Effector memory CD8-positive, alpha-beta T cell (primary cell): ENCODE data around the gene RAPH1.
"Not testable (repeated sequence)": the region's sequence is repeated elsewhere in the genome, so short reads cannot be mapped to it uniquely, and the experiment has no call there.

Experiments
- ATAC-seq: fragments of 150-1000 bp; cut with Tn5 transposase; replicated peaks from 2 replicates; pipeline ENCODE4 v1.10.0; 2021; ENCODE audit warnings: mild to moderate bottlenecking, moderate library complexity
- DNase-seq, 3 experiments: peaks; one replicate each; pipeline ENCODE4 v3.0.0; 2021
- H3K27ac Mint-ChIP-seq, 2 donors: one replicate each; pipeline ENCODE4 v1.8.0; 2022; ENCODE audit warnings: mild to moderate bottlenecking in 2 of 2, mixed read lengths in 2 of 2, moderate library complexity in 2 of 2
- H3K27me3 Mint-ChIP-seq, 2 donors: one replicate each; pipeline ENCODE4 v1.8.0; 2022; ENCODE audit warnings: mixed read lengths in 2 of 2
- H3K36me3 Mint-ChIP-seq: one replicate; pipeline ENCODE4 v1.8.0; 2022; ENCODE audit warnings: mild to moderate bottlenecking, moderate library complexity, mixed read lengths; ENCODE audit not compliant: insufficient read depth
- H3K4me1 Mint-ChIP-seq, 2 donors: one replicate each; pipeline ENCODE4 v1.8.0; 2022; ENCODE audit warnings: low read depth in 2 of 2, mixed read lengths in 2 of 2
- H3K4me3 Mint-ChIP-seq, 2 donors: one replicate each; pipeline ENCODE4 v1.8.0; 2022; ENCODE audit warnings: mild to moderate bottlenecking in 2 of 2, mixed read lengths in 2 of 2, moderate library complexity in 2 of 2
- H3K9me3 Mint-ChIP-seq, 2 donors: one replicate each; pipeline ENCODE4 v1.8.0; 2022; ENCODE audit warnings: mixed read lengths in 2 of 2

The RAPH1 gene

GRCh38 chr2:203431391-203432185 is 103.5 kb downstream of the RAPH1 start:
- no peak overlapping the region for H3K27ac Mint-ChIP-seq
- no peaks in the 10 kb centered on the region for H3K4me1 Mint-ChIP-seq
- H3K4me3 Mint-ChIP-seq, result no peak overlapping the region

GRCh38 chr2:203429643-203430042 is 105.5 kb downstream of the RAPH1 start:
- ATAC-seq, H3K27me3 Mint-ChIP-seq, H3K27ac Mint-ChIP-seq, H3K4me3 Mint-ChIP-seq, H3K9me3 Mint-ChIP-seq, H3K4me1 Mint-ChIP-seq, H3K36me3 Mint-ChIP-seq, DNase-seq: not testable (repeated sequence)

More at GRCh38 chr2:203431391-203432185, 103.5 kb downstream of the RAPH1 start:
- no peaks in the 10 kb centered on the region for H3K27me3 Mint-ChIP-seq
- ATAC-seq (no peak), DNase-seq (no peak)
- H3K9me3 Mint-ChIP-seq, result no peaks in the 10 kb centered on the region
- H3K36me3 Mint-ChIP-seq, result peaks cover 6% of the 10 kb centered on the region

DNA sequence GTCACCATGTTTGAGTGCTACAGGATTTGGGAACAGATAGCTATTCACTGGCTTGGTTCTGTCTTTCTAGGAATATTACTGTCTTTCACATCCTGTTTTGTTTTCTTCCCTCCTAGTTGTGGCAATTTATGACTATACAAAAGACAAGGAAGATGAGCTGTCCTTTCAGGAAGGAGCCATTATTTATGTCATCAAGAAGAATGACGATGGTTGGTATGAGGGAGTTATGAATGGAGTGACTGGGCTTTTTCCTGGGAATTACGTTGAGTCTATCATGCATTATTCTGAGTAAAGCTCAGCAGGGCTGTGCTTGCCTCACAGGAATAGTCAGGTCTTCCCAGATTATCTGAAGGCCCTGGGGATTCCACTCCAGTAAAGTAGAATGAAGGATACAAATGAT is 108.0 kb downstream of the RAPH1 start:
- no peak overlapping the region for H3K4me3 Mint-ChIP-seq
- no peaks in the 10 kb centered on the region for H3K4me1 Mint-ChIP-seq
- peak overlapping the region in 1 of 2 donors; percentile 8 for H3K27ac Mint-ChIP-seq
- H3K36me3 Mint-ChIP-seq, result peaks cover 6% of the 10 kb centered on the region
- DNase-seq (no peak), ATAC-seq (no peak)
- H3K27me3 Mint-ChIP-seq, result no peaks in the 10 kb centered on the region
- H3K9me3 Mint-ChIP-seq, result no peaks in the 10 kb centered on the region

DNA sequence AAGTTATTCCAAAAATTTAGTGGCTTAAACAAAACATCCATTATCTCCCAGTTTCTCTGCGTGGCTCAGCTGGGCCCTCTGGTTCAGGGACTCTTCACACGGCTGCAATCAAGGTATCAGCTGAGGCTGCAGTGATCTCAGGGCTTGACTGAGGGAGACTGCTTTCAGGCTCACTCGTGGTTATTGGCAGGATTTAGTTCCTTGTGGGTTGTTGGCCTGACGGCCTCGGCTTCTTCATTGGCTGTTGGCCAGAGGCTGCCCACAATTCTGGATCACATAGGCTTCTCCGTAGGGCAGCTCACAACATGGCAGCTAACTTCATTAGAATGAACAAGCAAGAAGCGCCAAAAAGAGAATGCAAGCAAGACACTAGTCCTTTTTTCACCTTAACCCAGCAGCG is 116.8 kb downstream of the RAPH1 start:
- no peak for DNase-seq
- peaks cover 0 to 3% of the 10 kb centered on the region in 2 donors for H3K9me3 Mint-ChIP-seq
- H3K27me3 Mint-ChIP-seq, result no peaks in the 10 kb centered on the region
- no peak overlapping the region for H3K4me3 Mint-ChIP-seq
- no peak for ATAC-seq
- peaks cover 15% of the 10 kb centered on the region for H3K36me3 Mint-ChIP-seq
- no peak overlapping the region for H3K27ac Mint-ChIP-seq
- H3K4me1 Mint-ChIP-seq, result no peaks in the 10 kb centered on the region

DNA sequence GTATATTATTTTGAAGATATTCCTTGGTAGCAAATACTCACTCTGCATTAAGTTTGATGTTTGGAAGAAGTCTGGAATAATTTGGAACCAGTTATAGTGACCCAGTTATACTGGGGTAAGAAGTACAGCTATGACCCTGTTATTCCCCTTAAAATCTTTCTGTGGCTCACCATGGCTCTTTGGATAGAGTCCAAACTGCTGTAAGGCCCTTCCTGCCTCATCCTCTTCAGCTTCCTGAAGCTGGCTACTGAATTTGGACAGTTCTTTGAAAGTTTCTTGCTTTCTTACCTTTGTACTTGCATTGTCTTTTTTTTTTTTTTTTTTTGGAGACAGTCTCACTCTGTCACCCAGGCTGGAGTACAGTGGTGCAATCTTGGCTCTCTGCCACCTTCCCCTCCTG is 121.3 kb downstream of the RAPH1 start:
- H3K36me3 Mint-ChIP-seq, result peaks cover 12% of the 10 kb centered on the region
- H3K27ac Mint-ChIP-seq, result no peak overlapping the region
- H3K4me3 Mint-ChIP-seq, result no peak overlapping the region
- peaks cover 0 to 5% of the 10 kb centered on the region in 2 donors for H3K4me1 Mint-ChIP-seq
- ATAC-seq (no peak), DNase-seq (no peak)
- peaks cover 0 to 3% of the 10 kb centered on the region in 2 donors for H3K9me3 Mint-ChIP-seq
- H3K27me3 Mint-ChIP-seq, result no peaks in the 10 kb centered on the region

- no peaks in the 10 kb centered on the region for H3K27me3 Mint-ChIP-seq
- peaks cover 0 to under 1% of the 10 kb centered on the region in 2 donors for H3K9me3 Mint-ChIP-seq
- H3K27ac Mint-ChIP-seq, result no peak overlapping the region
- H3K36me3 Mint-ChIP-seq, result peaks cover 6% of the 10 kb centered on the region
- no peak for DNase-seq
- peaks cover 0 to 5% of the 10 kb centered on the region in 2 donors for H3K4me1 Mint-ChIP-seq
- no peak for ATAC-seq
- no peak overlapping the region for H3K4me3 Mint-ChIP-seq
Observed at GRCh38 chr2:203412546-203413331, 122.4 kb downstream of the RAPH1 start.

DNA sequence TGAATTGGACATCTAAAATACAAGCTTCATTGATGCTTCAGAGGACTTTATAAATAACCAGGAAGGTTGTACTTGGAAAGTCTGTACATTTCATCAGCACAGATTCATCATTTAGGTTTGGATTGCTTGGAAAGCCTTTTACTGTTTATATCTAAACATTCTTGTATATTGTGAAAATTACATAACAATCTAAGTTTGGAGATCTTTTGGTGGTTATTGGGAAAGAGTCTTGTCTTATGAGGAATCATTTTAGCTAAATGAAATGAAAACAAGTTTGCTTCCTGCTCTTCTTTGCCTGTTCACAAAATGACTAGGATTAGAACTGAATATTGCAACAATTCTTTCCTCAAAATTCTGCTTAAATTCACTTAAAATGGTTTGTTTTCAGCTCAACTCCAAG is 127.6 kb downstream of the RAPH1 start:
- ATAC-seq, result no peak
- Mint-ChIP-seq H3K27me3 (no peaks in the 10 kb centered on the region), H3K4me3 (no peak overlapping the region), H3K4me1 (peaks cover 0 to 5% of the 10 kb centered on the region in 2 donors), H3K9me3 (no peaks in the 10 kb centered on the region), H3K27ac (peak overlapping the region in 1 of 2 donors; percentile 15), H3K36me3 (peaks cover 27% of the 10 kb centered on the region)
- DNase-seq, result no peak

DNA sequence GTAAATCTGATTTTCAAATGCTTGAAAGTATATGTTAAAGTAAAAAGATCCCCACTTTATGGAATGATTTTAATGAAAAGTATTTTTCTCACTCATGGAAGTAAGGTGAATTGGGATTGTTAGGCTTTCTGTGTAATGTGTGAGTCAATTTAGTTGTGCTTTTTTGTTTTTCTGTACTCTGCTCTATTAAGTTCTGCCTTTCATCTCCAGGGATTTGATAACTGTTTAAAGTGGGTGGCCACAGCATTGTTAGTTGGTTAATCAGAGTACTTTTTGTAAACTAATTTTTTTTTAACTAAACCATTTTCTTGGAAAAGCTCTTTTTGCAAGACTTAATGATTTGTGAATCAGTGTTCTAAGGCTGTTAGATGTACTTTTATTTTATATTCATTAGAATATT is 130.1 kb downstream of the RAPH1 start:
- Mint-ChIP-seq H3K4me1 (peaks cover 0 to under 1% of the 10 kb centered on the region in 2 donors), H3K9me3 (no peaks in the 10 kb centered on the region), H3K36me3 (peaks cover 28% of the 10 kb centered on the region), H3K4me3 (no peak overlapping the region), H3K27ac (no peak overlapping the region), H3K27me3 (no peaks in the 10 kb centered on the region)
- DNase-seq (no peak), ATAC-seq (no peak)

GRCh38 chr2:203400805-203401585 is 134.1 kb downstream of the RAPH1 start:
- no peak overlapping the region for H3K4me3 Mint-ChIP-seq
- H3K27ac Mint-ChIP-seq, result no peak overlapping the region
- ATAC-seq (no peak), DNase-seq (no peak)
- peaks cover 21% of the 10 kb centered on the region for H3K36me3 Mint-ChIP-seq
- H3K4me1 Mint-ChIP-seq, result peaks cover 0 to 4% of the 10 kb centered on the region in 2 donors
- H3K9me3 Mint-ChIP-seq, result no peaks in the 10 kb centered on the region
- no peaks in the 10 kb centered on the region for H3K27me3 Mint-ChIP-seq

- ATAC-seq, result no peak
- H3K9me3 Mint-ChIP-seq, result no peaks in the 10 kb centered on the region
- peaks cover 13% of the 10 kb centered on the region for H3K36me3 Mint-ChIP-seq
- no peak for DNase-seq
- no peaks in the 10 kb centered on the region for H3K27me3 Mint-ChIP-seq
- peaks cover 0 to 4% of the 10 kb centered on the region in 2 donors for H3K4me1 Mint-ChIP-seq
- H3K27ac Mint-ChIP-seq, result no peak overlapping the region
- H3K4me3 Mint-ChIP-seq, result no peak overlapping the region
Observed at GRCh38 chr2:203399031-203399430, 136.1 kb downstream of the RAPH1 start.

- Mint-ChIP-seq H3K4me1 (peaks cover 0 to 4% of the 10 kb centered on the region in 2 donors), H3K27me3 (no peaks in the 10 kb centered on the region), H3K9me3 (no peaks in the 10 kb centered on the region), H3K27ac (no peak overlapping the region), H3K4me3 (no peak overlapping the region), H3K36me3 (peaks cover 2% of the 10 kb centered on the region)
- no peak for ATAC-seq
- no peak for DNase-seq
Observed at GRCh38 chr2:203396667-203397066, 138.4 kb downstream of the RAPH1 start.

- H3K4me3 Mint-ChIP-seq, result no peak overlapping the region
- H3K27ac Mint-ChIP-seq, result no peak overlapping the region
- DNase-seq (no peak), ATAC-seq (no peak)
- H3K4me1 Mint-ChIP-seq, result peaks cover 0 to 4% of the 10 kb centered on the region in 2 donors
- peaks cover 2% of the 10 kb centered on the region for H3K36me3 Mint-ChIP-seq
- no peaks in the 10 kb centered on the region for H3K27me3 Mint-ChIP-seq
- H3K9me3 Mint-ChIP-seq, result no peaks in the 10 kb centered on the region
Observed at GRCh38 chr2:203395858-203396257, 139.2 kb downstream of the RAPH1 start.

DNA sequence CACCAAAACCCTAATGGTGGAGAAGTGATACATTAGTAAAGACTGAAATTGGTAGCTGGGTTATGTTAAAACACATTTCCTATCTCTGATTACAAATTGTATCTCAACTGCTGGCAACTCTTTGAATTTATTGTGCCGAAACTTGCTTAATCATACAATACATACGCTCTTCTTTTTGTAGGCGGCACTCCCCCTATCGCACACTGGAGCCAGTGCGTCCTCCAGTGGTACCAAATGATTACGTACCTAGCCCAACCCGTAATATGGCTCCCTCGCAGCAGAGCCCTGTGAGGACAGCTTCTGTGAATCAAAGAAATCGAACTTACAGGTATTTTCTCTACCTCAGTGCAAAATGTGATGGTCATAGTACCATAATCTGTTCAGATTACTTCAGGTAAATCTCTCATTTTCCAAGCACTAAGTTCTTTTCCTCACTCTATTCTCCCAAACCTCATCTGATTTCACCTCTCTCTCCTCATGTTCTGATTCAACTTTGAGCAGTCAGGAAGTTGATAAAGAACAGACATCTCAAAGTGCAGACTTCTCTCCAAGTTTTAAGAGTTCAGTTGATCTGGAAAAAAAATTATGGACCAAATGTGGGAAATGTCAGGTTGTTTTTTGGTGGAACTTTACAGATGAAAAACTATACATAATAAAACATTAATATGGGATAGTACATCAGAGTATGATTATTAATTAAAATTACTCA is 140.4 kb downstream of the RAPH1 start:
- Mint-ChIP-seq H3K4me1 (peaks cover 0 to 4% of the 10 kb centered on the region in 2 donors), H3K4me3 (no peak overlapping the region), H3K9me3 (no peaks in the 10 kb centered on the region), H3K36me3 (peaks cover 2% of the 10 kb centered on the region), H3K27ac (peak overlapping the region in 1 of 2 donors; percentile 42), H3K27me3 (no peaks in the 10 kb centered on the region)
- DNase-seq (no peak), ATAC-seq (no peak)
